HG03108 (cell line): ENCODE data around the gene ARID3B.
A peak's percentile ranks its signal among the peaks of the same experiment; 100 is the strongest.

Experiments
- ATAC-seq: cut with Tn5 transposase; IDR thresholded peaks from one replicate; pipeline ENCODE4 v1.9.1; 2021; ENCODE audit warnings: moderate library complexity; ENCODE audit not compliant: unreplicated experiment

The ARID3B gene

GRCh38 chr15:74599156-74599555, 58.1 kb downstream of the ARID3B start:
- no peak for ATAC-seq

- ATAC-seq = no peak
Observed at GRCh38 chr15:74603026-74603788, 62.2 kb downstream of the ARID3B start.

GRCh38 chr15:74603789-74604705, 63.0 kb downstream of the ARID3B start:
- no peak for ATAC-seq

GRCh38 chr15:74604983-74605794, 64.2 kb downstream of the ARID3B start:
- ATAC-seq = no peak

GRCh38 chr15:74605795-74606150, 64.8 kb downstream of the ARID3B start:
- no peak for ATAC-seq

- ATAC-seq = no peak
Observed at GRCh38 chr15:74608786-74609185, 67.8 kb downstream of the ARID3B start.

- no peak for ATAC-seq
Observed at GRCh38 chr15:74609938-74610301, 68.9 kb downstream of the ARID3B start.

- no peak for ATAC-seq
Observed at GRCh38 chr15:74610302-74610951, 69.4 kb downstream of the ARID3B start.

GRCh38 chr15:74611341-74611740, 70.3 kb downstream of the ARID3B start:
- no peak for ATAC-seq

GRCh38 chr15:74611834-74612233, 70.8 kb downstream of the ARID3B start:
- no peak for ATAC-seq

GRCh38 chr15:74612677-74613076, 71.7 kb downstream of the ARID3B start:
- no peak for ATAC-seq

- ATAC-seq = no peak
Observed at GRCh38 chr15:74613089-74613952, 72.3 kb downstream of the ARID3B start.

- no peak for ATAC-seq
Observed at GRCh38 chr15:74613953-74614743, 73.1 kb downstream of the ARID3B start.

- peak; percentile 45 for ATAC-seq
Observed at GRCh38 chr15:74614744-74615507, 73.9 kb downstream of the ARID3B start.

- ATAC-seq = peak; percentile 78
Observed at GRCh38 chr15:74615508-74616365, 74.7 kb downstream of the ARID3B start, which contains the start of gene CLK3. CLK3 (plus strand) TSS chr15:74615836; CDS start chr15:74619197, 3,361 bp downstream.

GRCh38 chr15:74616366-74616939, 75.4 kb downstream of the ARID3B start:
- ATAC-seq = no peak

GRCh38 chr15:74616996-74617395, 76.0 kb downstream of the ARID3B start:
- no peak for ATAC-seq
